ENCODE measurements around the gene RBM42.
"Not testable (repeated sequence)": the region's sequence is repeated elsewhere in the genome, so short reads cannot be mapped to it uniquely, and the experiment has no call there.

The RBM42 gene

DNA sequence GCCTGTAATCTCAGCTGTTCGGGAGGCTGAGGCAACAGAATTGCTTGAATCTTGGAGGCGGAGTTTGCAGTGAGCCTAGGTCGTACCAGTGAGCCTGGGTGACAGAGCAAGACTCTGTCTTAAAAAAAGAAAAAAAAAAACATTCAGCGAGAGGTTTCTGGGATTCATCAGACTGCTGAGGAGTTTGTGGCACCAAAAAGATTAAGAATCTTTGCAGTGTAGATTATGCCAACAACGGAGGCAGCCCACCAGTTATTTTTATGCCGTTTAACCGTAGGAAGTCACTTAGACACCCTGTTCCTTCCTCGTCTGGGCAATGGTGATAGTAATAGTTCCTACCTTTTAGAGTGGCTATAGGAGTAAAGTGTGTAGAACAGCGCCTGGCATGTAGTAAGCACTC, 21.7 kb downstream of the RBM42 start:
- DNase-seq (ENCODE audit: low read depth, low spot score), result no peak

DNA sequence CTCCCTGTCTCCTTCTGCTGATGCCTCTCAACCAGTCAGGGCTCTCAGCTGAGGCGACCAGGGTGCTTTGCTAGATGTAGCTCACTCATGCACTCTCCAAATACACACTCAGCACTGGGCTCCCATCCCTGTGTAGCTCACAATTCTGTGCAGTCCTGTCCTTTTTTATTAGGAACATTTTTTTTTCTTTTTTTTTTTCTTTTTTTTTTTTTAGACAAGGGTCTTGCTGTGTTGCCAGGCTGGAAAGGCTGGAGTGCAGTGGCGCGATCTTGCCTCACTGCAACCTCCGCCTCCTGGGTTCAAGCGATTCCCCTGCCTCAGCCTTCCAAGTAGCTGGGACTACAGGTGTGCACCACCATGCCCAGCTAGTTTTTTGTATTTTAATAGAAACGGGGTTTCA, 26.0 kb downstream of the RBM42 start:
- not testable (repeated sequence) for DNase-seq (ENCODE audit: low read depth, low spot score)

DNA sequence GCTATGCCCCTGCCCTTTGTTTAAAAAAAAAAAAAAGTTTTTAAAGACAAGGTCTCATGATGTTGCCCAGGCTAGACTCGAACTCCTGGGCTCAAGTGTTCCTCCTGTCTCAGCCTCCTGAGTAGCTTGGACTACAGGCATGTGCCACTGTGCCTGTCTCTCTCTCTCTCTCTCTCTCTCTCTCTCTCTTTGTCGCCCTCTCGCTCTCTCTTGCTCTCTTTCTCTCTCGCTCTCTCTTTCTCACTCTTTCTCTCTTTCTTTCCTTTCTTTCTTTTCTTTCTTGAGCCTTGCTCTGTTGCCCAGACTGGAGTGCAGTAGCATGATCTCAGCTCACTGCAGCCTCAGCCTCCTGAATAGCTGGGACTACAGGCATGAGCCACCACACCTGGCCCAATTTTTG, 26.8 kb downstream of the RBM42 start:
- no peak for DNase-seq (ENCODE audit: low read depth, low spot score)

DNA sequence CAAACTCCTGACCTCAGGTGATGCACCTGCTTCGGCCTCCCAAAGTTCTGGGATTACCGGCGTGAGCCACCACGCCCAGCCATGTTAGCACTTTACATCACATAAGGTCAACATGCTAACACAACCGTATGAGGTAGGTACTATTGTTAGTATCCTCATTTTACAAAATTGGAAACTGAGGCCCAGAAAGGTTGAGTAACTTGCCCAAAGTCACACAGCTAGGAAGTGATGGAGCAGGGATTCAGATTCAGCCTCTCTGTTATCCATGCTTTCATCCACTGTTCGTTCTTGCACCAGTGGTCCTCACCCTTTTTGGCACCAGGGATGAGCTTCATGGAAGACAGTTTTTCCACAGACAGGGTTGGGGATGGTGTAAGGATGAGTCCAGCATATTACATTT, 27.9 kb downstream of the RBM42 start:
- no peak for DNase-seq (ENCODE audit: low read depth, low spot score)

DNA sequence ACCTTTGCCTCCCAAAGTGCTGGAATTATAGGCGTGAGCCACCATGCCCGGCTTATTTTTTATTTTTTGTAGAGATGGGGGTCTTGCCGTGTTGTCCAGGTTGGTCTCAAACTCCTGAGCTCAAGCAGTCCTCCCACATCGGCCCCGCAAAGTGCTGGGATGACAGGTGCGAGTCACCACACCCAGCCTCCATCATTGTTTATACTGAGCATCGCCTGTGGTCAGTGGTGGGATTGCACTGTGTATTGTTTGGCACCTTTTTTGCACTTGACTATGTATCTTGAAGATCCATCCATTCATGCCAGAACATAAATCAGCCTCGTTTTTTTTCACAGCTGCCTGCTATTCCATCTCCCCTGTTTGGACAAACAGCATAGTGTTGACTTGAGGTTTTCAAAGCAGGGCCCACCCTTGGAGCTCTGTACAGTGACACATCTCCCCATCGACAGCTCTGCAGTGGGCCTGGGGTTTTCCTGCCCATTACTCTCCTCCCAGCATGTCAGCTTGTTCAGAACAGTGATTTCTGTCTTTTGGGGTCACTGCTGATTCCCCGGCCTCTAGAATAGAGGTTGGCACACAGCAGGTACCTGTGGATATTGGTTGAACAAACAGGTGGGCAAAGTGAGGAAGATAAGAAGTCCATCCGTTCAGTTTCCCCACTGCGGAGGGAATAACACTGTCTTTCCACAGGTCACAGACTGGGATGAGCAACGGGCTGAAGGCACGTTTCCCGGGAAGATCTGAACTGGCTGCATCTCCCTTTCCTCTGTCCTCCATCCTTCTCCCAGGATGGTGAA, 29.3 kb downstream of the RBM42 start:
- no peak for DNase-seq (ENCODE audit: low read depth, low spot score)

DNA sequence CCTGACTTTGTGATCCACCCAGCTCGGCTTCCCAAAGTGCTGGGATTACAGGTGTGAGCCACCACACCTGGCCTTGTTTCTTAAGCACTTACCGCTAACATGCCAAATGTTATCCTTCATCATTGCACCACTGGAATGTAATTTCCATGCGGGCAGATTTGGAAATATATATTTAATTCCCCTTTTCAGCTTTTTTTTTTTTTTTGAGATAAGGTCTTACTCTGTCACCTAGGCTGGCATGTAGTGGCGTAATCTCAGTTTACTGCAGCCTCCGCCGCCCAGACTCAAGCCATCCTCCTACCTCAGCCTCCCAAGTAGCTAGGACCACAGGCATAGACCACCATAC, 33.1 kb downstream of the RBM42 start:
- no peak for DNase-seq (ENCODE audit: low read depth, low spot score)

DNA sequence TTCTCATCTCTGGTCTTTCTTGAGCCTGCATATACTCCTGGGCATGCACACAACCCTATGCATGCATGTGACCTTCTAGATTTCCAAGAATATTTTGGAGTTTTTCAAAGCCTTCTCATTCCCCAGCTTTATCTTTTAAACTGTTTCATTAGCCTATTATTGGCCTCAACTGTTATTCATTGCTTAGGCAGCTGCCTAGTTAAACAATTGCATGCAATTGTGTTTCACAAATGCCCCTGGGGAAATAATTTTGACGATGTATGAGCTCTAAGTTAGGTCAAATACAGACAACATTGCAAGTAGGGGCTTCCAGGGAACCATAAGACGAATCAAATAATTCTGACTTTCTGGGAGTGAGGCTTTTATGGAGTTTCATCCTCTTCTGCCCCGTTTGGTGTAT, 35.1 kb downstream of the RBM42 start:
- no peak for DNase-seq (ENCODE audit: low read depth, low spot score)

DNA sequence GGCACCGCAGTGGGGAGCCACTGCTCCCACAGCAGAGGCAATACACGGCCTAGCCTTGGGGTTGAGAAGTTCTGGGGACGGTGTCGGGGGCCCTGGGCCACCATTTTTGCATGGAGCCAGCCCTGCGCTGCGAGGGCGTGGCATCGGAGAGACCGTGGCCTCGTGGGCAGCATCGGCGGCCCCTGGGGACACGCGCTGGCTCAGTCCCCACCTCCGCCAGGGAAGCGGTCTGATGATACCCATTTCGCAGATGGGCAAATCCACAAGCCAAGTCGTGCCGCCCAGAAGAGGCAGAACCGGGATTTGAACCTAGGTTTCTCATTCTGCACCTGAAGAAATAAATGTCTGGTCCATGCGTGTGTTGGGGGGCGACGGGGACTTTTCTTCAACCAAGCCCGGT, 36.3 kb downstream of the RBM42 start:
- no peak for DNase-seq (ENCODE audit: low read depth, low spot score)

DNA sequence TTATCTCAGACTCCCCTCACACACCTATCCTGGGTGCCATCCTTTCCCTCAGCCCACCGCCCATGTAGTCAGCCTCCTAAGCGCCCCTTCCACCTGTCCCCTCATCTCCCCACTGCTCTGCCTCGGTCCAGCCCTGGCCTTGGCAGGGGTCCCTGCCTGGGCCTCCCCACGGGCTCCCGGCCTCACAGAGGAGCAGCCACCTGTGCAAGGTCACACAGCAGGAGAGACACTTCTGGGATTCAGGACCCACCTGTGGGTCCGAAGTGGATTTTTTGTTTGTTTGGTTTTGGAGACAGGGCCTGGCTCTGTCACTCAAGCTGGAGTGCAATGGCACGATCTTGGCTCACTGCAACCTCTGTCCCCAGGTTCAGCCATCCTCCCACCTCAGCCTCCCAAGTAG, 36.8 kb downstream of the RBM42 start:
- no peak for DNase-seq (ENCODE audit: low read depth, low spot score)

DNA sequence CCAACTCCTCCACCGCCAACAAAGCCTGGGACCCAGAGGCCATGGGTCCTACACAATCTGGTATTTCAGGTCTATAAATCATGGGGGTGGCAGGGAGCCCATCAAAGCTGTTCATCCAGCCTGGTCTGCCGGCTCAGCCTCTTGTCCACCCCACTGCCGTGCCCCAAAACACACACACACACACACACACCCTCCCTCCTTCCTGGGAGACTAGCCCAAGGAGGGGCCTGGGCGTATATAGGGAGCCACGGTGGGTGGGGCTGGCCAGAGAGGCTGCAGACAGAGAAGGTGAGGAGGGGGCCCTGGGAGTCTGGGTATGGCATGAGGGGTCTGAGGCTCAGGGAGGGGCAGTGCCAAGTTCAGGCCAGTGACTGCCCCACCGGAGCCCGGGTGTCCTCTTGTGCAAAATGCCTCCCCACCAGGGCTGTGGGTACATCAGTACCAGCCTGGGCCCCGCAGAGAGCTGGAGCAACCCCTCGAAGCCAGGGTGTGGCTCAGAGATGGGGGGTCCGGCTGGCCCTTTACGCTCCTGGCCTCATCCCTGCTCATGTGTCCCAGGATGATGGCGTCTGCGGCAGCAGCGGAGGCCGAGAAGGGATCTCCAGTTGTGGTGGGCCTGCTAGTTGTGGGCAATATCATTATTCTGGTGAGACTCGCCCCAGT, 37.5 kb downstream of the RBM42 start, which contains the start of gene UPK1A:
UPK1A (plus strand) TSS at position 267 of the 663 bp plus-strand sequence; CDS start at position 563, 296 bp downstream.
- no peak for DNase-seq (ENCODE audit: low read depth, low spot score)

DNA sequence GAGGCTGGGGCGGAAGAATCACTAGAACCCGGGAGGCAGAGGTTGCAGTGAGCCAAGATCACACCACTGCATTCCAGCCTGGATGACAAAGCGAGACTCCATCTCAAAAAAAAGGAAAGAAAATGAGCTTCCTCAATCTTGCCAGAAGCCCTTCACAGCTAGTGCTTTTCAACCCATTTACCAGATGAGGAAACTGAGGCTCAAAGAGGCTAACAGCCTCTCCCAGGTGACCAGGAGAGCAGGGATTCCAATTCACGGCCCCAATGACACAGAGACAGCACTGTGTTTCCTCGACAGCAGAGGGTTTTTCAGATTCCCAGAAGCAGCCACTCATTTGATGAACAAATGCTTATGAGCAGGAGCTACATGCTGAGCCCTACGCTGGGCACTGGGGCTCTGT, 40.7 kb downstream of the RBM42 start:
- no peak for DNase-seq (ENCODE audit: low read depth, low spot score)

DNA sequence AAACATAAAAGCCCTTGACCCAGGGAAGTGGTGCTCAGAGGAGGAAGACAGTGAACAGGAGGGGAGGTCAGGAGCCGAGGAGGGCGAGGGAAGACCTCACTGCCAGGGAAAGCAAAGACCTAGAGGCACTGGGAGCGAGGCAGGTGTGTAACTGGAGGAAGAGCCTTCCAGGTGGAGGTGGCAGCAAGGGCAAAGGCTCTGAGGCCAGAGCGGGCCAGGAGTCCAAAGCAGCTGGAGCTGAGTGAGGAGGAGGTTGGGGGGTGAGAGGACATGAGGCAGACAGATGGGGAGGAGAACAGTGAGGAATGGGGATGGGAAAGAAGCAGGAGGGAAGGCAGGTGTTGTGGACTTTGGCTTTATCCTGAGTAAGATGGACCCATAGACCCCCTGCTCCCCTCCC, 41.1 kb downstream of the RBM42 start:
- DNase-seq (ENCODE audit: low read depth, low spot score), result no peak

DNA sequence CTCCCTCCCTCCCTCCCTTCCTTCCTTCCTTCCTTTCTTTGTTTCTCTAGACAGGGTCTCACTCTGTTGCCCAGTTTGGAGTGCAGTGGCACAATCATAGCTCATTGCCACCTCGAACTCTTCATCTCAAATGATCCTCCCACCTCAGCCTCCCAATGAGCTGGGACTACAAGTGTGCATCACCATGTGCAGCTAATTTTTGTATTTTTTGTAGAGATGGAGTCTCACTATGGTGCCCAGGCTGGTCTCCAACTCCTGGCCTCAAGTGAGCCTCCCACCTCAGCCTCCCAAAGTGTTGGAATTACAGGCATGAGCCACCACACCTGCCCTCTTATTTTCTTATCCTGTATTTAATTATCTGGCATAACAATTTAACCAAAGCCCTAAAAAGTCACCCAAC, 41.9 kb downstream of the RBM42 start:
- no peak for DNase-seq (ENCODE audit: low read depth, low spot score)

DNA sequence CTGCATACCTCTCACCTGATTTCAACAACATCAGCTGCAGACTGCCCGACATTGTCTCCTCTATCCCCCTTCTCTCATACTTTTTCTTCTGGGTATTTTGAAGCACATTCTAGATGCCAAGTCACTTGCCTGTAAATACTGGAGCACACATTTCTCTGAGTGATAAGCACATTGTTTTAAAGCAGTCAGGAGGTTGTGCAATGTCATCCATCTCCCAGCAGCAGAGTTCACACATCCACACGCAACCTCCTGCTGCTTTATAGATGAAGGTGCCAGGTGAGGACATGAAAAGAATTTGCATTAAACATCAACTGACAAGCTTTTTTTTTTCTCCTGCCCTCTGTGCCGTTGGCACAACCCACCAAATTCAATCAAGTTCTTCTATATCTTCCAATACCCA, 43.0 kb downstream of the RBM42 start:
- DNase-seq (ENCODE audit: low read depth, low spot score), result no peak

DNA sequence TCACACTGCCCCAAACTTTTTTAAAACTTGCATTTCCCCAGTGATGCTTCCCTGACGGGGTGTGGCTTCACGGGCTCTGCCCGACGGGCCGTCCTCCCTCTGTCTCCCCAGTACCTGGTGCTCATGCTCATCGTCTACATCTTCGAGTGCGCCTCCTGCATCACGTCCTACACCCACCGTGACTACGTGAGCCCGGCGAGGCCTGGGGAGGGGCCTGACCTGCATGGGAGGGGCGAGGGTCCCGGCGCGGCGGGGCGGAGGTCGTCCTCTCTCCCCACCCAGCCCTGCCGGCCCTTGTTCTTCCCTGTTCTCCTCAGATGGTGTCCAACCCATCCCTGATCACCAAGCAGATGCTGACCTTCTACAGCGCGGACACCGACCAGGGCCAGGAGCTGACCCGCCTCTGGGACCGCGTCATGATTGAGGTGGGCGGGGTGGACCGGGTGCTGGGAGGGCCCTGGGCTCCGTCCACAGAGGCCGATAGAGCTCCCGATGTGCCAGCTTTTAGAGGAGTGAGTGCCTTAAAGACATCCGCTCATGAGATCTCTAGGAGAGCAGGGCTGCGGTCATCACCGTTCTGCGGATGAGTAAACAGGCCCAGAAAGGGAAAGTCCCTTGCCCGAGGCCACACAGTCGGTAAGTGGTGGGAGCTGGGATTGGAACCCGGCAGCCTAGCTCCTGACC, 44.4 kb downstream of the RBM42 start:
- no peak for DNase-seq (ENCODE audit: low read depth, low spot score)

DNA sequence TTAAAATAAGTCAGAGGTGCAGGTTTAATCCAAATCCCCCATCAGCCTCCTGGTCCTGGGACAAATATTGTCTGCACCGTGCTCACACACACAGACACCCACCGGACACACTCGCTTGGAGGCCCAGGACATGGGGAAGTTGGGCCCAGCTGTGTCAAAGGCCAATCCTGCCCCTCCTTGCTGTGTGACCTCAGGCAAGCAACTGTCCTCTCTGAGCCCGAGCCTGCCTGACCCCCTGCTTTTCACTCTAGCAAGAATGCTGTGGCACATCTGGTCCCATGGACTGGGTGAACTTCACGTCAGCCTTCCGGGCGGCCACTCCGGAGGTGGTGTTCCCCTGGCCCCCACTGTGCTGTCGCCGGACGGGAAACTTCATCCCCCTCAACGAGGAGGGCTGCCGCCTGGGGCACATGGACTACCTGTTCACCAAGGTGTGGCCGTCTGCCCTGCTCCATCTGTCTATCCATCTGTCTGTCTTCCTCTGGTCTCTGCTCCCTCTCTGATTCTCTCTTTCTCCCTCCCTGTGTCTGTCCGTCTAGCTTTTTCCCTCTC, 46.8 kb downstream of the RBM42 start:
- no peak for DNase-seq (ENCODE audit: low read depth, low spot score)

All from brain pericyte (primary cell).